ENCODE measurements around the gene NEU1.

GRCh38 chr6:31819871-31820299 is 42.7 kb downstream of the NEU1 start:
- TF ChIP-seq, protein P1, sequence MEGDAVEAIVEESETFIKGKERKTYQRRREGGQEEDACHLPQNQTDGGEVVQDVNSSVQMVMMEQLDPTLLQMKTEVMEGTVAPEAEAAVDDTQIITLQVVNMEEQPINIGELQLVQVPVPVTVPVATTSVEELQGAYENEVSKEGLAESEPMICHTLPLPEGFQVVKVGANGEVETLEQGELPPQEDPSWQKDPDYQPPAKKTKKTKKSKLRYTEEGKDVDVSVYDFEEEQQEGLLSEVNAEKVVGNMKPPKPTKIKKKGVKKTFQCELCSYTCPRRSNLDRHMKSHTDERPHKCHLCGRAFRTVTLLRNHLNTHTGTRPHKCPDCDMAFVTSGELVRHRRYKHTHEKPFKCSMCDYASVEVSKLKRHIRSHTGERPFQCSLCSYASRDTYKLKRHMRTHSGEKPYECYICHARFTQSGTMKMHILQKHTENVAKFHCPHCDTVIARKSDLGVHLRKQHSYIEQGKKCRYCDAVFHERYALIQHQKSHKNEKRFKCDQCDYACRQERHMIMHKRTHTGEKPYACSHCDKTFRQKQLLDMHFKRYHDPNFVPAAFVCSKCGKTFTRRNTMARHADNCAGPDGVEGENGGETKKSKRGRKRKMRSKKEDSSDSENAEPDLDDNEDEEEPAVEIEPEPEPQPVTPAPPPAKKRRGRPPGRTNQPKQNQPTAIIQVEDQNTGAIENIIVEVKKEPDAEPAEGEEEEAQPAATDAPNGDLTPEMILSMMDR (IDR thresholded peaks at IDR 0.05; ENCODE audit: poor library complexity, severe bottlenecking) = no peak
- TF ChIP-seq EZH2 (IDR thresholded peaks at IDR 0.05; ENCODE audit: borderline replicate concordance, insufficient read depth, low read length, poor library complexity, severe bottlenecking) = no peak
- TF ChIP-seq RAD21 (conservative IDR thresholded peaks at IDR 0.05) = no peak
- TF ChIP-seq EP300 (conservative IDR thresholded peaks at IDR 0.05; ENCODE audit: poor library complexity, severe bottlenecking) = no peak
- TF ChIP-seq REST (IDR thresholded peaks at IDR 0.05; ENCODE audit: borderline replicate concordance) = no peak
- no peak for TF ChIP-seq POLR2AphosphoS5 (IDR thresholded peaks at IDR 0.05)
- no peak for TF ChIP-seq SMC3 (conservative IDR thresholded peaks at IDR 0.05; ENCODE audit: poor library complexity)

Data from neural cell (in vitro differentiated cells).